ENCODE measurements around the gene ARHGAP26. TPM values are rescaled to one million over a fixed set of nuclear protein-coding genes. Genes with fewer than 3 reads are reported as not detected.

ARHGAP26 gene
- total and polyA plus RNA-seq, 5 donors: 13.2 to 56.9 (median 47.0) TPM

DNA sequence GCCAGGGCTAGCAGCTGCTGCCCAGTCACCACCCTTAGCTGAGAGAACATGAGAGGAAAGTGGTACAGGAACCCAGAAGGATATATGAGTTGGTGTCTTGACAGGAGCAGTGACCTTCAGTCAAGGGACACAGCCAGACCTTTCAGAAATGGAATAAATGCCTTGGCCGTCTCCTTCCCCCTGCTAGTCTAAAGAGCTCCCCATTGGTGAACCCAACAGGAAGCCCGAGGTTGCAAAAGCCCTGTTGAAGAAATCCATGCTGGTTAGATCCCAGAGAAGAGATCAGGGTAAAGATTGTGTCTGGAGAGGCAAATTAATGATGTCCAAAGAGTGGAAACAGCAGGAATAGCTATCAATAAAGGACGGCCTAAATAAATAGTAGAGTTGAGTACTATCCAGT is 388.9 kb downstream of the ARHGAP26 start:
- H3K4me1 ChIP-seq (ENCODE audit: control insufficient read depth, insufficient read depth, low read length): no peaks in the 10 kb centered on the region
- H3K27ac ChIP-seq (ENCODE audit: low read length): no peak overlapping the region
- WGBS: 91% methylated on average over 3 of the region's 3 CpGs
- H3K9me3 ChIP-seq (ENCODE audit: control insufficient read depth, low read length): no peaks in the 10 kb centered on the region
- H3K27me3 ChIP-seq (ENCODE audit: control insufficient read depth, insufficient read depth): no peaks in the 10 kb centered on the region
- no peak overlapping the region for H3K4me3 ChIP-seq (ENCODE audit: low read length)
- no peak for ATAC-seq
- DNase-seq: no peak
- intact Hi-C loops (cut with DNase I): no loop called here

DNA sequence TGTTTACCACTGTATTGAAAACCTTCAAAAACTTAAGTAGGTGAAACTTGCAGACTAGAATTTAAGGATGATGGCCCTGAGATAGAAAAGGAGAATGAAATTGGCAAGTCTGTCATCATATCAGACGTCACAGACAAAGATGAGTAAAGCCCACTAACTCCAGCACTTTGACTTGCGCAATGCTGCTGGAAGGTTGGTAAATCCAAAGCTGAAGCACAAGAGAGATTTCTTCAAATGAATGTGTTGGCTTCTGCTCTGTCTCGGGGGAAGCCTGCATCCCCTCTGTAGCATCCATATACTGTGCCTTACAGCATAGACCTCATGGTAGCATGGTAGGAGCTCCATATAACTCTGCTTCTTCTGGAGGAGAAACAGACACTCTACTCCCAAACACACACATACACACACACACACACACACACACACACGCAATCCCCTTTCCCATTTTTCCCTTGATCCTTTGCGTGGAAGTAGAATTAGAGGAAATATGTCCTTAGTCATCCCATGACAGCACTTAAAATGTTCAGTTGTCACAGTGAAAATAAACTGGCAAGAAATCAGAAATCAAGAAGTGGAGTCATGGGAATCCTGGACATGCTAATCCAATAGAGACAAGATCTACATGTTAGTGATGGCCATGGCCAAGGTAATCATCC is 391.8 kb downstream of the ARHGAP26 start:
- peak in 1 of 3 donors; percentile 50 for DNase-seq
- Histone ChIP-seq H3K4me3 (ENCODE audit: low read length) (no peak overlapping the region), H3K9me3 (ENCODE audit: control insufficient read depth, low read length) (no peaks in the 10 kb centered on the region), H3K27me3 (ENCODE audit: control insufficient read depth, insufficient read depth) (no peaks in the 10 kb centered on the region), H3K27ac (ENCODE audit: low read length) (no peak overlapping the region), H3K4me1 (ENCODE audit: control insufficient read depth, insufficient read depth, low read length) (peaks cover 3% of the 10 kb centered on the region)
- intact Hi-C loops (cut with DNase I): no loop called here
- ATAC-seq: peak in 1 of 2 donors; percentile 59
- WGBS: 75% methylated on average over 5 of the region's 5 CpGs

DNA sequence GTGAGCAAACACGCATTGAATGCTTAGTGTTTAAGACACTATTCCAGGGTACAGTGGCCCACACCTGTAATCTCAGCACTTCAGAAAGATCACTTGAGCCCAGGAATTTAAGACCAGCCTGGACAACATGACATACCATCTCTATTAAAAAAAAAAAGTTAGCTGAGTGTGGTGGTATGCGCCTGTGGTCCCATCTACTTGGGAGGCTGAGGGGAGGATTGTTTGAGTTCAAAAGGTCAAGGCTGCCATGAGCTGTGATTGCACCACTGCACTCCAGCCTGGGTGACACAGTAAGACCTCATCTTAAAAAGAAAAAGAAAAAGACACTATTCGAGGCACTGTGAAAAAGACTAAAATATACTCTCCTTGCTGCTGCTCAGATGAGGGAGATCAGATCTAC is 392.6 kb downstream of the ARHGAP26 start:
- WGBS: 96% methylated on average over 3 of the region's 3 CpGs

DNA sequence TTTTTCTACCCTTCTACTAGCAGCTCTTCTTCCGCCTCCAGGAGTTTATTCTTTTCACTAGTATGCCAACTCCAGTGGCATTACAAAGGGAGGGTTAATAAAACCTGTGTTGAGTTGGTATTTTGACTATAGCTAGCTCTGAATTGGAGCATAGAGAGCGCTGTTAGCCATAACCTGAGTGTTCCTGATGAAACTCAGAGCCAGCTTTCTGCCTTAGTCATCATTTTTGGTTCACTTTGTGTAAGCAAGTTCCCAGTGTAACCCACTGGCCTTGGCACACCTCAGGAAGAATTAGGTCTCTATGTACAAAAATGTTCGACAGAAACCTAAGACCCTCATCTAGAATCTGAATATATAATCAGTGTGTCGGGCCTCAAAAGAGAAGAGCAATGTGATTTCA is 394.4 kb downstream of the ARHGAP26 start:
- no peak for ATAC-seq
- Histone ChIP-seq H3K27me3 (ENCODE audit: control insufficient read depth, insufficient read depth) (no peaks in the 10 kb centered on the region), H3K4me3 (ENCODE audit: low read length) (no peak overlapping the region), H3K27ac (ENCODE audit: low read length) (no peak overlapping the region), H3K9me3 (ENCODE audit: control insufficient read depth, low read length) (no peaks in the 10 kb centered on the region), H3K4me1 (ENCODE audit: control insufficient read depth, insufficient read depth, low read length) (peaks cover 3% of the 10 kb centered on the region)
- WGBS: 89% methylated on average over 4 of the region's 4 CpGs
- DNase-seq: no peak
- intact Hi-C loops (cut with DNase I): no loop called here

More for the DNA sequence above, 392.6 kb downstream of the ARHGAP26 start:
- Histone ChIP-seq H3K4me3 (ENCODE audit: low read length) (no peak overlapping the region), H3K4me1 (ENCODE audit: control insufficient read depth, insufficient read depth, low read length) (peaks cover 3% of the 10 kb centered on the region), H3K9me3 (ENCODE audit: control insufficient read depth, low read length) (no peaks in the 10 kb centered on the region), H3K27me3 (ENCODE audit: control insufficient read depth, insufficient read depth) (no peaks in the 10 kb centered on the region), H3K27ac (ENCODE audit: low read length) (no peak overlapping the region)
- DNase-seq (no peak), ATAC-seq (no peak)
- intact Hi-C loops (cut with DNase I): no loop called here

DNA sequence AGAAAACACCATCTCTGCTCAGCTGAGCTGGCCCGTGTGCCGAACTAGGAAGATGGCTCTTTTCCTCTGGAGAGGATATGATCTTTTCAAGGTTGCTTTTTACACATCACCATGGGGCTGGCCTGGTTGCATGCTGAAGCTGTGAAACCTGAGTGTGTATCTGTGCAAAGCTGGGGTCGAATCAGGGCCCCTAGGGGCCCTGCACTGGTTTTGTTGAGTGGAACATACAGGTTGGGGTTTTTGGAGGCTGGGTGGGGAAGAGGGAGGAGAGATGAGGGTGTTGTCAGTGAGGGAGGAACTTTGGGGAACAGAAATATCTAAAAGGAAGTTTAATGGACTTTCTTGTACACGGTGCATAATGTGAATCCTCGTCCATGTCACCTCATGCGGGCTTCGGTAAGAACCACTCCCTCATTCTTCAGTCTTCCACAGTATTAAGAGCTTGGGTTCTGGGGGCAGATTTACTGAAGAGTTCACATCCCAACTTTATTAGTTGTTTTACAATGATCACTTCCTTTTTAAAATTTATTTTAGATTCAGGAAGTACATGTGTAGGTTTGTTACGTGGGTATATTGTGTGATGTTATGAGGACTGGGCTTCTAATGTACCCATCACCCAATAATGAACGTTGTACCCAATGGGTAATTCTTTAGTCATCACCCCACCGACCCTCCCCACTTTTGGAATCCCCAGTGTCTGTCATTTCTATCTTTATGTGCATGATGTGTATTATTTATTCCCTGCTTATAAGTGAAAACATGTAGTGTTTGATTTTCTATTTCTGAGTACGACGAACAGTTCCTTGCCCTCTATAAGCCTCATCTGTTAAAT is 395.1 kb downstream of the ARHGAP26 start:
- H3K27me3 ChIP-seq (ENCODE audit: control insufficient read depth, insufficient read depth): no peaks in the 10 kb centered on the region
- WGBS: 93% methylated on average over 12 of the region's 12 CpGs
- ATAC-seq (no peak), DNase-seq (no peak)
- H3K27ac ChIP-seq (ENCODE audit: low read length): no peak overlapping the region
- H3K4me1 ChIP-seq (ENCODE audit: control insufficient read depth, insufficient read depth, low read length): peaks cover 3% of the 10 kb centered on the region
- no peaks in the 10 kb centered on the region for H3K9me3 ChIP-seq (ENCODE audit: control insufficient read depth, low read length)
- intact Hi-C loops (cut with DNase I): no loop called here
- no peak overlapping the region for H3K4me3 ChIP-seq (ENCODE audit: low read length)

DNA sequence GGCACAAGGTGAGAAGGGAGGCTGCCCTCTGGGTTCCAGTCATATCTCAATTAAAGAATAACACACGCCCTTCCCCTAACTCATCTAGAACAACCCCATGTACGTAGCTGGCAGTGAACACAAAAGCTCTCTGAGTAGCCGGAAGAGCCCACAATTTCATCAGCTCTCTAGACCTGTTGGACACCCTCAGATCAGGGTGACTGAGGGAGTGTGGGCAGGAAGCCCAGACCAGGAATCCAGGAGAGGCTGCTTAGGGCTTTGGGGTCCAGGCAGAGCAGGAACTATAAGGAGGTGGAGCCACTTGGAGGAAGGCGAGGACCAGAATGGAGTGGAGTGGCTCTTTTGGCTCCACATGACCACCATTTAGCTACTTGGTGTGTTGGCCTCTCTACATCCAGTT is 395.9 kb downstream of the ARHGAP26 start:
- H3K27ac ChIP-seq (ENCODE audit: low read length): no peak overlapping the region
- 93% methylated on average over 4 of the region's 4 CpGs for WGBS
- no peaks in the 10 kb centered on the region for H3K27me3 ChIP-seq (ENCODE audit: control insufficient read depth, insufficient read depth)
- intact Hi-C loops (cut with DNase I): no loop called here
- DNase-seq: no peak
- peaks cover 3% of the 10 kb centered on the region for H3K4me1 ChIP-seq (ENCODE audit: control insufficient read depth, insufficient read depth, low read length)
- ATAC-seq: no peak
- H3K9me3 ChIP-seq (ENCODE audit: control insufficient read depth, low read length): no peaks in the 10 kb centered on the region
- no peak overlapping the region for H3K4me3 ChIP-seq (ENCODE audit: low read length)

DNA sequence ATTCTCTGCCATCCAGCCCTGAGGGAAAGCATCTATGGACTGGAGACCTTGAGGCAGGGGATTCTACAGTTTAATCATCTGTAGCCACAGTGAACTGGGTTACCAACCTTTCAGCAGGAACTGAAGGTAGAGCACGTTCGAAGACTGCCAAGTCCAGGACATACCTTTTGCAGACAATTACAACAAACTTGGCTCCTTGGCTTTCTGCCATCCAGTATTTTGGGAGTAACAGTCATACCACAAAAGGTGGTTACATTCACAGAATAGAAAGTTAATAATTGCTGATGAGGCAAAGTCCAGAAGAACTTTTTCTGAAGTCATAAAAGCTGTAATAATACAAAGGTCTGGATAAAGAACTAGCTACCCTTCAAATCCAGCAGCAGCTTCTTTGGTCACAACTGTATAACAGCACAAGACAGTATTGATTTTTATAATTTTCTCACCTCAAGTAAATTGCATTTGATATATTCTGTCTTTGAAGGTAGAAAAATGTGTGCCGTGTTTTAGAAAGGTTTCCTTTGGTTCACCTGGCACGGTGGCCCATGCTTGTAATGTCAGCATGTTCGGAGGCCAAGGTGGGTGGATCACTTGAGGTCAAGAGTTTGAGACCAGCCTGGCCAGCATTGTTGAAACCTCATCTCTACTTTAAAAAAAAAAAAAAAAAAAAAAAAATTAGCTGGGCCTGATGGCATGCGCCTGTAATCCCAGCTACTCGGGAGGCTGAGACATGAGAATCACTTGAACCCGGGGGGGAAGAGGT is 396.7 kb downstream of the ARHGAP26 start:
- no peak for ATAC-seq
- Histone ChIP-seq H3K27me3 (ENCODE audit: control insufficient read depth, insufficient read depth) (no peaks in the 10 kb centered on the region), H3K9me3 (ENCODE audit: control insufficient read depth, low read length) (no peaks in the 10 kb centered on the region), H3K4me1 (ENCODE audit: control insufficient read depth, insufficient read depth, low read length) (peaks cover 6% of the 10 kb centered on the region), H3K27ac (ENCODE audit: low read length) (no peak overlapping the region), H3K4me3 (ENCODE audit: low read length) (no peak overlapping the region)
- no peak for DNase-seq
- intact Hi-C loops (cut with DNase I): no loop called here
- WGBS: 94% methylated on average over 8 of the region's 8 CpGs

GRCh38 chr5:143168171-143168741 is 398.1 kb downstream of the ARHGAP26 start:
- ATAC-seq: no peak

GRCh38 chr5:143168921-143169810 is 399.0 kb downstream of the ARHGAP26 start:
- Histone ChIP-seq H3K9me3 (ENCODE audit: control insufficient read depth, low read length) (no peaks in the 10 kb centered on the region), H3K27me3 (ENCODE audit: control insufficient read depth, insufficient read depth) (no peaks in the 10 kb centered on the region), H3K4me1 (ENCODE audit: control insufficient read depth, insufficient read depth, low read length) (peaks cover 8% of the 10 kb centered on the region), H3K4me3 (ENCODE audit: low read length) (no peak overlapping the region), H3K27ac (ENCODE audit: low read length) (no peak overlapping the region)
- WGBS: 98% methylated on average over 3 of the region's 3 CpGs
- ATAC-seq (no peak), DNase-seq (no peak)
- intact Hi-C loops (cut with DNase I): no loop called here

More at GRCh38 chr5:143168171-143168741, 398.1 kb downstream of the ARHGAP26 start:
- WGBS: 80% methylated on average over 2 of the region's 2 CpGs
- Histone ChIP-seq H3K4me3 (ENCODE audit: low read length) (no peak overlapping the region), H3K4me1 (ENCODE audit: control insufficient read depth, insufficient read depth, low read length) (peaks cover 8% of the 10 kb centered on the region), H3K27me3 (ENCODE audit: control insufficient read depth, insufficient read depth) (no peaks in the 10 kb centered on the region), H3K27ac (ENCODE audit: low read length) (no peak overlapping the region), H3K9me3 (ENCODE audit: control insufficient read depth, low read length) (no peaks in the 10 kb centered on the region)
- intact Hi-C loops (cut with DNase I): no loop called here
- no peak for DNase-seq

- Histone ChIP-seq H3K4me3 (ENCODE audit: low read length) (no peak overlapping the region), H3K4me1 (ENCODE audit: control insufficient read depth, insufficient read depth, low read length) (peaks cover 8% of the 10 kb centered on the region), H3K9me3 (ENCODE audit: control insufficient read depth, low read length) (no peaks in the 10 kb centered on the region), H3K27me3 (ENCODE audit: control insufficient read depth, insufficient read depth) (no peaks in the 10 kb centered on the region), H3K27ac (ENCODE audit: low read length) (no peak overlapping the region)
- peak in 2 of 3 donors; percentile 53 to 64 for DNase-seq
- WGBS: 79% methylated on average over 3 of the region's 3 CpGs
- intact Hi-C loops (cut with DNase I): no loop called here
- ATAC-seq: peak in 1 of 2 donors; percentile 64
Observed at GRCh38 chr5:143170104-143170503, 399.9 kb downstream of the ARHGAP26 start.
